AG08395 (cell line): ENCODE data around the gene IRF8.
"Not testable (repeated sequence)": the region's sequence is repeated elsewhere in the genome, so short reads cannot be mapped to it uniquely, and the experiment has no call there.

Experiments
- DNase-seq: peaks from one replicate; pipeline ENCODE4 v3.0.0; 2012; ENCODE audit warnings: mixed read lengths, low spot score

The IRF8 gene, protein sequence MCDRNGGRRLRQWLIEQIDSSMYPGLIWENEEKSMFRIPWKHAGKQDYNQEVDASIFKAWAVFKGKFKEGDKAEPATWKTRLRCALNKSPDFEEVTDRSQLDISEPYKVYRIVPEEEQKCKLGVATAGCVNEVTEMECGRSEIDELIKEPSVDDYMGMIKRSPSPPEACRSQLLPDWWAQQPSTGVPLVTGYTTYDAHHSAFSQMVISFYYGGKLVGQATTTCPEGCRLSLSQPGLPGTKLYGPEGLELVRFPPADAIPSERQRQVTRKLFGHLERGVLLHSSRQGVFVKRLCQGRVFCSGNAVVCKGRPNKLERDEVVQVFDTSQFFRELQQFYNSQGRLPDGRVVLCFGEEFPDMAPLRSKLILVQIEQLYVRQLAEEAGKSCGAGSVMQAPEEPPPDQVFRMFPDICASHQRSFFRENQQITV

GRCh38 chr16:85898521-85899442, at the start of gene IRF8:
IRF8 (plus strand) TSS chr16:85899162; CDS start chr16:85903016, 3,854 bp downstream.
- DNase-seq: peak; percentile 14

- DNase-seq: no peak
Observed at GRCh38 chr16:85849388-85849787, 49.6 kb upstream of the IRF8 start.

- DNase-seq: no peak
Observed at GRCh38 chr16:85850344-85850880, 48.5 kb upstream of the IRF8 start.

GRCh38 chr16:85851034-85851785, 47.8 kb upstream of the IRF8 start:
- DNase-seq: no peak

GRCh38 chr16:85853547-85854545, 45.1 kb upstream of the IRF8 start:
- no peak for DNase-seq

GRCh38 chr16:85854935-85855334, 44.0 kb upstream of the IRF8 start:
- DNase-seq: no peak

- no peak for DNase-seq
Observed at GRCh38 chr16:85856079-85856478, 42.9 kb upstream of the IRF8 start.

GRCh38 chr16:85856585-85856984, 42.4 kb upstream of the IRF8 start:
- DNase-seq: no peak

GRCh38 chr16:85857406-85857805, 41.6 kb upstream of the IRF8 start:
- no peak for DNase-seq

GRCh38 chr16:85858571-85858970, 40.4 kb upstream of the IRF8 start:
- DNase-seq: not testable (repeated sequence)

DNA sequence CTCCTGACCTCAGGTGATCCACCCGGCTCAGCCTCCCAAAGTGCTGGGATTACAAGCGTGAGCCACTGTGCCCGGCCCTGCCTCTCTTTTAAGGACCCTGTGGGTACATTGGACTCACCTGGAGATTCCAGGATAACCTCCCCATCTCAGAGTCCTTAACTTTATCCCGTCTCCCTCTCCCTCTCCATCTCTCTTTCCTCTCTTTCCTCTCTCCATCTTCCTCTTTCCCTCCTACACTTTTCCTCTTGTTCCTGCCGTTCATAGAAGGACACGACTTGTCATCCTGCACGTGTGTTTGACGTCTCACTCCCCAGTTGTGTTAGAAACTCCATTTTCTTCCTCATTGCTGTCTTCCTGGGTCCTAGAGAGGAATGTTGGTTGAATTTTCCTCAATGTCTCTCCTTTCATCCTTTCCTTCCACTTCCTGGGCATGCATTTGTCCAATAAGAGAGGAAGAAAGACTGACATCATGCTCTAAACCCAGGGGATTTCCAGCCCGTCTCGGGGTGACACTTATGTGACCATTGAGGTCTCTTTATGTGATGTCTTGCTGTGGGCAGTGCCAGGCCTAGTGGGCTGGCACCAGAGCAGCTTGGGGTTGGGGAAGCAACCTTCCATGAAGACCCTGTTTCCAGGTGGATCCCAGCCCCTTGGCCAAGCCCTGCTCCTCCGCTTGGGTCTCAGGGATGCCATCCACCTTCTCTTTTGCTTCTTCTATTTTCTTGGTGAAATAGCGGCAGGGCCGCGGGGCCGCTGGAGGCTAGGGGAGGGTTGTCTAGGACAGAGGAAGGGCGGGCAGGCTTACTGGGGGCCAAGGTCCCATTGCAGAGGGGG, 39.8 kb upstream of the IRF8 start:
- DNase-seq: no peak

- DNase-seq: no peak
Observed at GRCh38 chr16:85859818-85860125, 39.2 kb upstream of the IRF8 start.

- no peak for DNase-seq
Observed at GRCh38 chr16:85860413-85861094, 38.4 kb upstream of the IRF8 start.

DNA sequence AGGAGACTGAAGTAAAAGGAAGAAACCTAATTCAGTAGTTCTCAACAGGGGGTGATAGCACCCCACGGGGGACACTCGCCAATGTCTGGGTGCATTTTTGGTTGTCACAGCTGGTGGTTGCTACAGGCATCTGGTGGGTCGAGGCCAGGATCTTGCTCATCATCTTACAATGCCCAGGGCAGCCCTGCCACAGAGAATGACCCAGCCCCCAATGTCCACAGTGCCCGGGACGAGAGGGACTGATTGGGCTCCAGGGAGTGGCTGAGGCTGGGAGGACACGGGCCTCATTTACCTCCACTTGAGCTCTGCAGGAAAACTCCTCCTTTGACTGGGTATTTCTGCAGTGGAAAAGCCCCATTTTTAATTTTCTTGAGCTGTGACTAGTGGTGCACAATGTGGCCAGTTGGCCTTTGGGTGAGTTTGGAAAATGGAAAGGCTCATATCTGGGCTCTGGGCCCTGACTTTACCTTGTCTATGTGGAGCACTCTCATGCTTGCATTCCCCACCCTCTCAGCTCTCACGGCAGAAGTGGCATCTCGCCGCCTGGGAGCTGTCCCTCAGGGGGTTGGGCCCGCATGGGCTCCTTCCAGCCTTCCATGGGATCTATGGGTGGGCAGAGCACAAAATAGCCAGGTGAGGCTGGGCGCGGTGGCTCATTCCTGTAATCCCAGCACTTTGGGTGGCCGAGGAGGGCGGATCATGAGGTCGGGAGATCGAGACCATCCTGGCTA, 37.7 kb upstream of the IRF8 start:
- no peak for DNase-seq

- no peak for DNase-seq
Observed at GRCh38 chr16:85862476-85863383, 36.2 kb upstream of the IRF8 start.

GRCh38 chr16:85863384-85863774, 35.6 kb upstream of the IRF8 start:
- peak; percentile 34 for DNase-seq

DNA sequence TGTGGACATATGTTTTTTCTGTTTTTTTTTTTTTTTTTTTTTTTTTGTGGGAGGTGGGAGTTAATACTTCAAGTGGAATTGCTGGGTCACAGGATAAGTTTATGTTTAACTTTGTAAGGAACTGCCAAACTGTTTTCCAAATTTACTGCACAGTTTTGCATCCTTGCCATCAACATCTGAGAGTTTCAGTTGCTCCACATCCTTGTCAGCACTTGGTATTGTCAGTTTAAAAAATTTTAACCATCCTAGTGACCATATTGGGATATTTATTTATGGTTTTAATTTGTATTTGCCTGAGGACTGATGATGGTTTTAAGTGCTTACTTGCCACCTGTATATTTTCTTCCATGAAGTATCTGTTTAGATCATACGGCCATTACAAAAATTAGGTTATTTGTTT, 34.0 kb upstream of the IRF8 start:
- DNase-seq: no peak

GRCh38 chr16:85867189-85867588, 31.8 kb upstream of the IRF8 start:
- no peak for DNase-seq
